GM19452 (cell line): ENCODE measurements around the gene SLC12A6.

Experiments
- ATAC-seq: cut with Tn5 transposase; IDR thresholded peaks from one replicate; pipeline ENCODE4 v1.9.1; 2021; ENCODE audit not compliant: unreplicated experiment

Gene SLC12A6

GRCh38 chr15:34271493-34271892 lies 66.1 kb downstream of the SLC12A6 start:
- no peak for ATAC-seq

GRCh38 chr15:34266751-34267150 lies 70.8 kb downstream of the SLC12A6 start:
- ATAC-seq, result no peak

GRCh38 chr15:34264076-34264475 lies 73.5 kb downstream of the SLC12A6 start:
- ATAC-seq, result no peak

- no peak for ATAC-seq
These were observed 75.2 kb downstream of the SLC12A6 start for GRCh38 chr15:34262362-34262761.

- ATAC-seq, result no peak
These were observed 78.0 kb downstream of the SLC12A6 start for GRCh38 chr15:34259566-34259965.

- no peak for ATAC-seq
These were observed 79.4 kb downstream of the SLC12A6 start for GRCh38 chr15:34258151-34258550.

- ATAC-seq, result no peak
These were observed 85.0 kb downstream of the SLC12A6 start for GRCh38 chr15:34252545-34252944.

GRCh38 chr15:34248190-34248589 lies 89.4 kb downstream of the SLC12A6 start:
- ATAC-seq, result no peak

GRCh38 chr15:34246276-34246976 lies 91.2 kb downstream of the SLC12A6 start:
- no peak for ATAC-seq

GRCh38 chr15:34243226-34243625 lies 94.4 kb downstream of the SLC12A6 start:
- no peak for ATAC-seq

GRCh38 chr15:34242331-34242710 lies 95.3 kb downstream of the SLC12A6 start:
- ATAC-seq, result no peak

GRCh38 chr15:34241376-34242330 lies 95.9 kb downstream of the SLC12A6 start:
- no peak for ATAC-seq

- ATAC-seq, result no peak
These were observed 97.0 kb downstream of the SLC12A6 start for GRCh38 chr15:34240537-34240936.

- ATAC-seq, result no peak
These were observed 98.3 kb downstream of the SLC12A6 start for GRCh38 chr15:34239151-34239808.

- ATAC-seq, result no peak
These were observed 104.0 kb downstream of the SLC12A6 start for GRCh38 chr15:34233614-34234013.

- no peak for ATAC-seq
These were observed 113.5 kb downstream of the SLC12A6 start for GRCh38 chr15:34223904-34224596.

GRCh38 chr15:34217587-34218225 lies 119.9 kb downstream of the SLC12A6 start:
- no peak for ATAC-seq

GRCh38 chr15:34216527-34217270 lies 120.9 kb downstream of the SLC12A6 start:
- no peak for ATAC-seq

- ATAC-seq, result no peak
These were observed 123.4 kb downstream of the SLC12A6 start for GRCh38 chr15:34214135-34214534.

- no peak for ATAC-seq
These were observed 123.9 kb downstream of the SLC12A6 start for GRCh38 chr15:34213690-34214089.
